ENCODE data around the gene DHODH. TPM values are rescaled to one million over a fixed set of nuclear protein-coding genes. Genes with fewer than 3 reads are reported as not detected.

DHODH gene
- total RNA-seq, 3 donors from 2014 or later = 5.9 to 8.3 (median 7.4) TPM

DNA sequence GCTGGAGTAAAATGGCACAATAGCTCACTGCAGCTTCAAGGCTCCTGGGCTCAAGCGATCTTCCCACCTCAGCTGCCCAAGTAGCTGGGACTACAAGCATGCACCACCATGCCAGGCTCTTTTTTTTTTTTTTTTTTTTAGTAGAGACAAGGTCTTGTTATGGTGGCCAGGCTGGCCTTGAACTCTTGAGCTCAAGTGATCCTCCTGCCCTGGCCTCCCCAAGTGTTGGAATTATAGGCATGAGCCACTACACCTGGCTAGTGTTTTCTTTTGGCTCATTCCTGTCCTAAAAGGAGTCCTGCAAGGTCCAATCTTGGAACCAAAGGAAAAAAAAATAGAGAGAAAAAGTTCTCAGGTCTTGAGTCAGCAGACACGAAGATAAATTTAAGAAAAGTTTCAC, 39.2 kb upstream of the DHODH start:
- intact Hi-C loops (cut with DNase I, micrococcal nuclease) = no loop called here
- Histone ChIP-seq H3K9me3 (no peaks in the 10 kb centered on the region), H3K4me1 (ENCODE audit: low read depth) (no peaks in the 10 kb centered on the region), H3K36me3 (ENCODE audit: low read depth) (no peaks in the 10 kb centered on the region), H3K4me3 (no peak overlapping the region)
- DNase-seq (no peak), ATAC-seq (no peak)
- TF ChIP-seq, protein P1, sequence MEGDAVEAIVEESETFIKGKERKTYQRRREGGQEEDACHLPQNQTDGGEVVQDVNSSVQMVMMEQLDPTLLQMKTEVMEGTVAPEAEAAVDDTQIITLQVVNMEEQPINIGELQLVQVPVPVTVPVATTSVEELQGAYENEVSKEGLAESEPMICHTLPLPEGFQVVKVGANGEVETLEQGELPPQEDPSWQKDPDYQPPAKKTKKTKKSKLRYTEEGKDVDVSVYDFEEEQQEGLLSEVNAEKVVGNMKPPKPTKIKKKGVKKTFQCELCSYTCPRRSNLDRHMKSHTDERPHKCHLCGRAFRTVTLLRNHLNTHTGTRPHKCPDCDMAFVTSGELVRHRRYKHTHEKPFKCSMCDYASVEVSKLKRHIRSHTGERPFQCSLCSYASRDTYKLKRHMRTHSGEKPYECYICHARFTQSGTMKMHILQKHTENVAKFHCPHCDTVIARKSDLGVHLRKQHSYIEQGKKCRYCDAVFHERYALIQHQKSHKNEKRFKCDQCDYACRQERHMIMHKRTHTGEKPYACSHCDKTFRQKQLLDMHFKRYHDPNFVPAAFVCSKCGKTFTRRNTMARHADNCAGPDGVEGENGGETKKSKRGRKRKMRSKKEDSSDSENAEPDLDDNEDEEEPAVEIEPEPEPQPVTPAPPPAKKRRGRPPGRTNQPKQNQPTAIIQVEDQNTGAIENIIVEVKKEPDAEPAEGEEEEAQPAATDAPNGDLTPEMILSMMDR (IDR thresholded peaks at IDR 0.05) = no peak

DNA sequence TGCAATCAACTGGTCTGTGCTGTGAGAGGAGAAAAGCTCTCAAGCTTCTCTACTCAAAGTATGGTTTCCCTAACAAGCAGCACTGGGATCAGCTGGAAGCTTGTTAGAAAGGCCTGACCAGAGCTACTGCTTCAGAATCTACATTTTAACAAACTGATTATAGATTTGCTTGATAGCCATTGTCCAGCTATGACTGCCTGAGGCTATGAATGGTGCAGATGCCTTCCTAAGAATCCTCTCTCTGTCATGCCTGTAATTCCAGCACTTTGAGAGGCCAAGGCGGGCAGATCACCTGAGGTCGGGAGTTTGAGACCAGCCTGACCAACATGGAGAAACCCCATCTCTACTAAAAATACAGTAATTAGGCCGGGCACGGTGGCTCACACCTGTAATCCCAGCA, 37.0 kb upstream of the DHODH start:
- intact Hi-C loops (cut with DNase I, micrococcal nuclease) = no loop called here

DNA sequence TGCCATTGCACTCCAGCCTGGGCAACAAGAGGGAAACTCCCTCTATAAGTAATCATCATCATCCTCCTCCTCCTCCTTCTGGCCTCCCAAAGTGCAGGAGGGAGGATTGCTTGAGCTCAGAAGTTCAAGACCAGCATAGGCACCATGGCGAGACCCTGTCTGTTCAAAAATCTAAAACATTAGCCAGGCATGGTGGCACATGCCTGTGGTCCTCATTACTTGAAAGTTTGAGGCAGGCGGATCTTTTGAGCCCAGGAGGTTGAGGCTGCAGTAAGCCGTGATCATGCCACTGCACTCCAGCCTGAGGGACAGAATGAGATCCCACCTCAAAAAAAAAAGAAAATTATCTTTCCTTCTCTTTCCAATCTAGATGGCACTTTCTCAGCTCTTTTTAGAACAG, 36.2 kb upstream of the DHODH start:
- Histone ChIP-seq H3K4me3 (no peak overlapping the region), H3K4me1 (ENCODE audit: low read depth) (no peaks in the 10 kb centered on the region), H3K9me3 (no peaks in the 10 kb centered on the region), H3K36me3 (ENCODE audit: low read depth) (no peaks in the 10 kb centered on the region)
- ATAC-seq (no peak), DNase-seq (no peak)
- intact Hi-C loops (cut with DNase I, micrococcal nuclease) = no loop called here
- TF ChIP-seq, protein P1 (IDR thresholded peaks at IDR 0.05) = no peak

More for the DNA sequence above, 37.0 kb upstream of the DHODH start:
- H3K36me3 ChIP-seq (ENCODE audit: low read depth) = no peaks in the 10 kb centered on the region
- no peaks in the 10 kb centered on the region for H3K4me1 ChIP-seq (ENCODE audit: low read depth)
- no peak for DNase-seq
- TF ChIP-seq, protein P1 (IDR thresholded peaks at IDR 0.05) = no peak
- no peak for ATAC-seq
- no peak overlapping the region for H3K4me3 ChIP-seq
- H3K9me3 ChIP-seq = no peaks in the 10 kb centered on the region

DNA sequence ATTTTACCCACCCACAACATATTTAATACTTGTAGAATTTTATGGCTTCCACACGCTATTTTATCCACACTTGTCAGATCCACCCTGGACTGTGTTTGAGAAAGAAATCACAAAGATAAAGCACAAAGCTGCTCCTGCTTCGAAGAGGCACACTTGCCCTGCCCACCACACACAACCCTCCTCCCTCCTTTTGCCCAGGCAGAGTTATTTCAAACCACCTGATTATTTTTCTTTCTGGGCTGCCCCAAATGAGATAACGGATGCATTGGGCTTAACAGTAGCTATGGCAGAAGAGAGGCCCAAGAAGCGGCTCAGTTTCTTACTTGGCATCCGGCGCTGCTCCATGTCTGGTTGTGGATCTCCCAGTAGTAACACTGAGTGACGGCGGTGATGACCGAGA, 35.5 kb upstream of the DHODH start:
- no peak overlapping the region for H3K4me3 ChIP-seq
- DNase-seq = no peak
- intact Hi-C loops (cut with DNase I, micrococcal nuclease) = no loop called here
- no peaks in the 10 kb centered on the region for H3K9me3 ChIP-seq
- no peak for ATAC-seq
- H3K36me3 ChIP-seq (ENCODE audit: low read depth) = no peaks in the 10 kb centered on the region
- no peaks in the 10 kb centered on the region for H3K4me1 ChIP-seq (ENCODE audit: low read depth)
- TF ChIP-seq, protein P1 (IDR thresholded peaks at IDR 0.05) = no peak

- intact Hi-C loops (cut with DNase I, micrococcal nuclease) = no loop called here
- no peaks in the 10 kb centered on the region for H3K9me3 ChIP-seq
- H3K36me3 ChIP-seq (ENCODE audit: low read depth) = no peaks in the 10 kb centered on the region
- H3K4me3 ChIP-seq = no peak overlapping the region
- H3K4me1 ChIP-seq (ENCODE audit: low read depth) = no peaks in the 10 kb centered on the region
- ATAC-seq (no peak), DNase-seq (no peak)
- TF ChIP-seq, protein P1 (IDR thresholded peaks at IDR 0.05) = no peak
Measured at GRCh38 chr16:71974068-71974818, 34.3 kb upstream of the DHODH start.

Data from mucosa of descending colon (tissue), 3 donors.